AG04449 (cell line): ENCODE measurements around the gene SUGCT.

Experiments used
- CTCF ChIA-PET: fragments of 350-600 bp; formaldehyde crosslinking; extraction: SDS; loops from one replicate; lab custom pipeline; 2021; ENCODE audit warnings: antibody characterized with exemption; lab: Yijun Ruan, JAX
- POLR2A ChIA-PET: fragments of 400-600, 350-600 bp; formaldehyde crosslinking; extraction: SDS; loops from one replicate; lab custom pipeline; 2020; ENCODE audit warnings: antibody characterized with exemption, inconsistent platforms; lab: Yijun Ruan, JAX
- DNase-seq: peaks from one replicate; pipeline ENCODE4 v3.0.0-alpha.2; 2010; ENCODE audit warnings: low read depth, low spot score
- H3K4me3 ChIP-seq: 2 replicates; pipeline ENCODE4 v1.5.1; 2011; ENCODE audit warnings: low read depth, mild to moderate bottlenecking, control low read depth, low read length
- CTCF ChIP-seq: IDR thresholded peaks from one replicate; pipeline ENCODE4 v1.5.1; 2011; ENCODE audit warnings: mild to moderate bottlenecking, moderate library complexity, low read length, control low read depth, inconsistent platforms; ENCODE audit not compliant: insufficient read depth; ENCODE audit errors: missing control alignments

SUGCT gene

GRCh38 chr7:40722242-40722641, 587.4 kb downstream of the SUGCT start:
- CTCF ChIA-PET, result no interaction called here

DNA sequence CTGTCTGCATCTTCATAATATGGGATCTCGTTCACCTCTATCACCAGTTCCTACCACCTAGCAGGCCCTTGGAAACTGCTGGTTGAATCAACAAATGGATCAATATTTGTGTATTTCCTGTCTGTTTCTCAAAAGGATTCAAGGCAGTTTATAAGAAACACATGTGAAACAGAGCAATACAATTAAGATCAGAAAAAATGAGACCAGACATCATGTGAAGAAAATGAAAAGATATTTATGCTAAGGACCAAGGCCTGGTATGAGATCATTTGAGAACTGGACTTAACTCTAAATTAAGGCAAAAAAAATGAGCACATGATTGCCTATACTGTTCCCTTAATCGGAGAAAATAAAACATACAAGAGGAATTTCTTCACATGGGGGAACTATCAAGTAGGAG, 589.0 kb downstream of the SUGCT start:
- no peak for DNase-seq
- POLR2A ChIA-PET, result no interaction called here
- H3K4me3 ChIP-seq, result no peak overlapping the region
- TF ChIP-seq CTCF, result no peak
- CTCF ChIA-PET, result no interaction called here

More at GRCh38 chr7:40722242-40722641, 587.4 kb downstream of the SUGCT start:
- TF ChIP-seq CTCF, result no peak
- no peak for DNase-seq
- H3K4me3 ChIP-seq, result no peak overlapping the region
- POLR2A ChIA-PET, result no interaction called here

DNA sequence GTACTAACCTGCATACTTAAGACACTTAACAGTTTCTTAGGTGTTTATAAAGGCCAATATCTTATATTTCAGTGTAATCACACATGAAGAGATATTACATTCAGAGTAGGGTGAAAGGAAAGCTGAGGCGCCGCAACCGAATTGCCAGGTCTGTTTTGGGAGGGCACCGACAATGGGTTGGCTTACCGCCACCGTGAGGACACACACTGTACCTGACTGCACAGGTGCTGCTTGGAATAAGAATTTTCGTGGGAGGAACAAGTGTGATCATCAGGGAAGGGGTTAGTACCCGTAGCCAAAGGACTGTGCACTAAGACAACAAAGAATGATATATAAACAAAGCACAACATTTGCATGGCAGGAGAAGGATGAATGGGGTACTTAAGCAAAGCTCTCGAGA, 591.8 kb downstream of the SUGCT start:
- no peak for TF ChIP-seq CTCF
- ChIA-PET POLR2A (no interaction called here), CTCF (interaction anchor here (0.6 to 1.8 kb wide), 2 partner anchors 9 to 40 kb away, joined by 3 to 5 read pairs; no protein-coding TSS in a partner anchor)
- DNase-seq, result no peak
- H3K4me3 ChIP-seq, result no peak overlapping the region

DNA sequence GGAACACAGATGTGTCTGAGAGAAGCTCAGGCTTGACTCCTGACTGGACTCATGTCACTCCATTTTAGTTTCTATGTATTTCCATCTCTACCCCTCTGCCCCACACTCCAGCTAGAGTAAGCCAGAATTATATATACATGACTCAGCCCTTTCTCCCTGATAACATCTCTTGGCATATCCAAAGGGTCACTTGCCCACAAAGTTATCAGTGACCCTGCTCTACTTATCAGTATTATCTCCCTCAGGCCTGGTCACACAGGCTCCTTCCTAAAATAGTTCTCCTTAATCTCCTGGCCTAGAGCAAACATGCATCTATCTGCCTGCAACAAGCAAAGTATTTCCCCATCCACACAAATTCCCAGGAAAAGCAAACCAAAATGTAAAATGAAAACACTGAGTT, 598.3 kb downstream of the SUGCT start:
- DNase-seq, result no peak
- CTCF ChIA-PET, result interaction anchor here (1.0 kb wide), 1 partner anchor 17 kb away, joined by 3 read pairs; no protein-coding TSS in a partner anchor
- no peak overlapping the region for H3K4me3 ChIP-seq
- POLR2A ChIA-PET, result no interaction called here
- no peak for TF ChIP-seq CTCF

- DNase-seq, result no peak
- POLR2A ChIA-PET, result no interaction called here
- TF ChIP-seq CTCF, result no peak
- CTCF ChIA-PET, result interaction anchor here (1.0 kb wide), 1 partner anchor 18 kb away, joined by 3 read pairs; no protein-coding TSS in a partner anchor
- H3K4me3 ChIP-seq, result no peak overlapping the region
These were observed 598.8 kb downstream of the SUGCT start for GRCh38 chr7:40733578-40733977.

- no peak for TF ChIP-seq CTCF
- ChIA-PET CTCF (no interaction called here), POLR2A (no interaction called here)
- no peak for DNase-seq
- H3K4me3 ChIP-seq, result no peak overlapping the region
These were observed 604.5 kb downstream of the SUGCT start for GRCh38 chr7:40739257-40739656.
